ENCODE data around the gene NSD1.

The NSD1 gene

DNA sequence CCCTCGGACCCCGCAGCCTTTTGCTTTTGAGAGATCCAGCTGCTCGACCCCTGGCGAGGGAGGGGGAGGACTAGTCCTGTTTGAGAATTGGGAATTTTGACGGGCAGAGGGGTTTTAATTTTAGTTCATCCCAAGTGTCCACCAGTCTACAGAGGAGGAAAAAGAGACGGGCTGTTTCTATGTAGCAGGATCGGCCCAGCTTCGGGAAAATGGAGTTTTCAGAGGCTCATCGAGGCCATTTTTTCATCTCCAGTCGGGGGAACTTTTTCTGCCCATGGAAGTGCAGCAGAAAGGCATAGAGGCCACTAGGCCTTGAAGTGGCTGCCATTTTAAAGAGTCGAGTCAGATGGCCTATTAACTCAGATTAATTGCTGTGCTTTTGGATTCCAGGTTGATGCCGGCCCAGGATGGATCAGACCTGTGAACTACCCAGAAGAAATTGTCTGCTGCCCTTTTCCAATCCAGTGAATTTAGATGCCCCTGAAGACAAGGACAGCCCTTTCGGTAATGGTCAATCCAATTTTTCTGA is 1.2 kb downstream of the NSD1 start:
- Mint-ChIP-seq H3K4me1 (peaks cover 45% of the 10 kb centered on the region), H3K27me3 (ENCODE audit: low read depth, poor library complexity) (peaks cover 12% of the 10 kb centered on the region), H3K4me3 (peak overlapping the region; percentile 87), H3K27ac (peak overlapping the region; percentile 95), H3K36me3 (ENCODE audit: low read depth) (peaks cover 41% of the 10 kb centered on the region), H3K9me3 (no peaks in the 10 kb centered on the region)
- no peak for DNase-seq
- TF ChIP-seq, protein P1, sequence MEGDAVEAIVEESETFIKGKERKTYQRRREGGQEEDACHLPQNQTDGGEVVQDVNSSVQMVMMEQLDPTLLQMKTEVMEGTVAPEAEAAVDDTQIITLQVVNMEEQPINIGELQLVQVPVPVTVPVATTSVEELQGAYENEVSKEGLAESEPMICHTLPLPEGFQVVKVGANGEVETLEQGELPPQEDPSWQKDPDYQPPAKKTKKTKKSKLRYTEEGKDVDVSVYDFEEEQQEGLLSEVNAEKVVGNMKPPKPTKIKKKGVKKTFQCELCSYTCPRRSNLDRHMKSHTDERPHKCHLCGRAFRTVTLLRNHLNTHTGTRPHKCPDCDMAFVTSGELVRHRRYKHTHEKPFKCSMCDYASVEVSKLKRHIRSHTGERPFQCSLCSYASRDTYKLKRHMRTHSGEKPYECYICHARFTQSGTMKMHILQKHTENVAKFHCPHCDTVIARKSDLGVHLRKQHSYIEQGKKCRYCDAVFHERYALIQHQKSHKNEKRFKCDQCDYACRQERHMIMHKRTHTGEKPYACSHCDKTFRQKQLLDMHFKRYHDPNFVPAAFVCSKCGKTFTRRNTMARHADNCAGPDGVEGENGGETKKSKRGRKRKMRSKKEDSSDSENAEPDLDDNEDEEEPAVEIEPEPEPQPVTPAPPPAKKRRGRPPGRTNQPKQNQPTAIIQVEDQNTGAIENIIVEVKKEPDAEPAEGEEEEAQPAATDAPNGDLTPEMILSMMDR (IDR thresholded peaks at IDR 0.05) = no peak

DNA sequence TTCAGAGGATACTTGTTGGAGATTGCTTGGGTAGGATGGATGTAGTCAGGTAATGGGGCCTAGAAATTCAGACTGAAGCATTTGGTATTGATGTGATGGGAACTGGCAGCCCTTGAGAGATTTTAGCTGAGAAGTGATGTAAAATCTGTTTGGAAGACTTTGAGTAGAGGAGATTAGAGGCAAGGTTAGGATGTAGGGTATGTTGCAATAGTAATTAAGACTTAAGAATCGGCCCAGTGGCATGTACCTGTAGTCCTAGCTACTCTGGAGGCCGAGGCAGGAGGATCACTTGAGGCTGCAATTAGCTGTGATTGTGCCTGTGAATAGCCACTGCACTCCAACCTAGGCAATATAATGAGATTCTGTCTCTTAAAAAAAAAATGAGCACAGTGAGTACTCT is 6.7 kb downstream of the NSD1 start:
- peak overlapping the region; percentile 52 for H3K27ac Mint-ChIP-seq
- TF ChIP-seq, protein P1 (IDR thresholded peaks at IDR 0.05) = no peak
- no peaks in the 10 kb centered on the region for H3K9me3 Mint-ChIP-seq
- peaks cover 92% of the 10 kb centered on the region for H3K36me3 Mint-ChIP-seq (ENCODE audit: low read depth)
- peaks cover 49% of the 10 kb centered on the region for H3K4me1 Mint-ChIP-seq
- DNase-seq = no peak
- H3K4me3 Mint-ChIP-seq = no peak overlapping the region
- no peaks in the 10 kb centered on the region for H3K27me3 Mint-ChIP-seq (ENCODE audit: low read depth, poor library complexity)

DNA sequence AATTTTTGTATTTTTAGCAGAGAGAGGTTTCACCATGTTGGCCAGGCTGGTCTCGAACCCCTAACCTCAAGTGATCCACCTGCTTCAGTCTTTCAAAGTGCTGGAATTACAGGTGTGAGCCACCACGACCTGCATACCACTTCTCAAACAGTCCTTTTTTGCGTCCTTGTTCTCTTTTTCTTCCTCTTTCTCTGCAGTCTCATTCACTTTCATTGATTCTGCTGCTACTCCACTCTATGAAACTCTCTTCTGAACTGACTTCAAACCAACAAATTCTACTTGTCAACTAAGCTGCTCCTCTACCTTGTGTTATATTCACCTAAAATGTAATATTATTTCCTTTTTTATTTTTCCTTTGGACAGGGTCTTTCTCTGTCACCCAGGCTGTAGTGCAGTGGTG is 7.9 kb downstream of the NSD1 start:
- TF ChIP-seq, protein P1 (IDR thresholded peaks at IDR 0.05) = no peak
- Mint-ChIP-seq H3K36me3 (ENCODE audit: low read depth) (peaks cover 85% of the 10 kb centered on the region), H3K9me3 (no peaks in the 10 kb centered on the region), H3K27me3 (ENCODE audit: low read depth, poor library complexity) (peaks cover 3% of the 10 kb centered on the region), H3K4me3 (no peak overlapping the region), H3K4me1 (peaks cover 37% of the 10 kb centered on the region), H3K27ac (peak overlapping the region; percentile 71)
- no peak for DNase-seq

DNA sequence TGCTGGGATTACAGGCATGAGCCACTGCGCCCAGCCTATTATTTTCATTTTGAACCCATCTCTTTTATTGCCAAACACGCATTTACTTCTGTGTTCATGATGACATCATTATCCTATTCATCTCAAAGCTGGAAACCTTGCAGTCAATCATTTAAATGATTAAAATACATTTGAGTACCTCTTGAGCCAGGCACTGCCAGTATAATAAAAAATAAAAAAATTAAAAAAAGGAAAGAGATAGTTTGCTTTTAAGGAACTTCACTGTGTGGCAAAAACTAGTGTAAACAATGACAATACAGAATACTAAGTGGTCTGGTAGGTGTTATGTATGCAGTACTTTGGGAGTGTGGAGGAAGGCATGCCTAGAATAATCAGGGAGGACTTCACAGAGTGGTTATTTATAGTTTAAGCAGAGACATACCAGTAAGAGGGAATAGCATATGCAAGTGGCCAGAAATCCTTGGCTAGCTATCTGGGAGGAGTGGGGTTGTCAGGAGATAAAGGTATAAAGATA is 8.6 kb downstream of the NSD1 start:
- Mint-ChIP-seq H3K4me1 (peaks cover 30% of the 10 kb centered on the region), H3K27ac (no peak overlapping the region), H3K27me3 (ENCODE audit: low read depth, poor library complexity) (peaks cover 3% of the 10 kb centered on the region), H3K4me3 (no peak overlapping the region), H3K9me3 (no peaks in the 10 kb centered on the region), H3K36me3 (ENCODE audit: low read depth) (peaks cover 85% of the 10 kb centered on the region)
- TF ChIP-seq, protein P1 (IDR thresholded peaks at IDR 0.05) = no peak
- no peak for DNase-seq

DNA sequence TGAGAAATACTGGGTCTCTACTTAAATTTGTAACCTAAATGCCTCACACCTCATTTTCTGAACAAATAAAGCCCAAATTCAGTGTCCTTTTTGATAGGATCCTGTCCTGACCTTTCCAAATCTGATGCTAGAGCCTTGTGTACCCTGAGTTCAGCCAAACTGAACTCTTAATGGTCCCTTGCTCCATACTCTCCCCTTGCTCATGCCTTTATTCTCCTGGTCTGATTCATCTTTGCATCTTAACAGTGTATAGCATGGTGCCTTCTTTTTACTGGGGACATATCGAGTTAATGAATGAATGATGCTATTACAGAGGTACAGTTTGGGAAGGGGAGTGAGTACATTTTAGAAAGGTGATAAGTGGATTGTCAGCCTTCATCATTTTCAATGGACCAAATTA is 9.2 kb downstream of the NSD1 start:
- Mint-ChIP-seq H3K27me3 (ENCODE audit: low read depth, poor library complexity) (peaks cover 3% of the 10 kb centered on the region), H3K4me3 (no peak overlapping the region), H3K4me1 (peaks cover 27% of the 10 kb centered on the region), H3K27ac (peak overlapping the region; percentile 21), H3K9me3 (no peaks in the 10 kb centered on the region), H3K36me3 (ENCODE audit: low read depth) (peaks cover 85% of the 10 kb centered on the region)
- no peak for DNase-seq
- TF ChIP-seq, protein P1 (IDR thresholded peaks at IDR 0.05) = no peak

Measured in nephron progenitor cell (in vitro differentiated cells).